ENCODE results near the gene COL18A1.

The COL18A1 gene

GRCh38 chr21:45468971-45469272 is 64.0 kb downstream of the COL18A1 start:
- DNase-seq (ENCODE audit: low spot score), result no peak

GRCh38 chr21:45469273-45470086 is 64.5 kb downstream of the COL18A1 start:
- no peak for DNase-seq (ENCODE audit: low spot score)

GRCh38 chr21:45470087-45470515 is 65.1 kb downstream of the COL18A1 start:
- peak; percentile 32 for DNase-seq (ENCODE audit: low spot score)

GRCh38 chr21:45470773-45471524 is 66.0 kb downstream of the COL18A1 start:
- peak; percentile 85 for DNase-seq (ENCODE audit: low spot score)

GRCh38 chr21:45471525-45472221 is 66.7 kb downstream of the COL18A1 start:
- no peak for DNase-seq (ENCODE audit: low spot score)

GRCh38 chr21:45472445-45473365 is 67.7 kb downstream of the COL18A1 start:
- no peak for DNase-seq (ENCODE audit: low spot score)

- DNase-seq (ENCODE audit: low spot score), result no peak
Observed at GRCh38 chr21:45473496-45474322, 68.7 kb downstream of the COL18A1 start.

- no peak for DNase-seq (ENCODE audit: low spot score)
Observed at GRCh38 chr21:45474323-45474950, 69.5 kb downstream of the COL18A1 start.

- DNase-seq (ENCODE audit: low spot score), result no peak
Observed at GRCh38 chr21:45475004-45475685, 70.2 kb downstream of the COL18A1 start.

- no peak for DNase-seq (ENCODE audit: low spot score)
Observed at GRCh38 chr21:45475797-45476570, 71.0 kb downstream of the COL18A1 start.

- DNase-seq (ENCODE audit: low spot score), result no peak
Observed at GRCh38 chr21:45476582-45476981, 71.6 kb downstream of the COL18A1 start.

GRCh38 chr21:45477176-45478114 is 72.5 kb downstream of the COL18A1 start:
- no peak for DNase-seq (ENCODE audit: low spot score)

- DNase-seq (ENCODE audit: low spot score), result peak; percentile 66
Observed at GRCh38 chr21:45478115-45478801, 73.3 kb downstream of the COL18A1 start.

GRCh38 chr21:45478816-45479669 is 74.1 kb downstream of the COL18A1 start:
- DNase-seq (ENCODE audit: low spot score), result no peak

- no peak for DNase-seq (ENCODE audit: low spot score)
Observed at GRCh38 chr21:45479691-45480675, 75.0 kb downstream of the COL18A1 start.
